Suprapubic skin (tissue), 3 donors: ENCODE measurements around the gene RAB3C.

Experiments used
- CTCF ChIP-seq, 2 donors: fragments of 200-600 bp in 1 of 2; fragments of 450-650 bp in 1 of 2; sonication (generic) in 1 of 2; IDR thresholded peaks; one replicate each; pipeline ENCODE4 v1.5.1; 2016 to 2019; ENCODE audit warnings: antibody characterized with exemption in 2 of 2, mild to moderate bottlenecking in 1 of 2, moderate library complexity in 1 of 2
- EP300 ChIP-seq: sonication (generic); formaldehyde crosslinking; IDR thresholded peaks from one replicate; pipeline ENCODE4 v1.6.1; 2017; ENCODE audit warnings: antibody characterized with exemption
- POLR2A ChIP-seq, 2 donors: fragments of 450-650 bp; IDR thresholded peaks; one replicate each; pipeline ENCODE4 v1.6.1; 2017; ENCODE audit warnings: antibody characterized with exemption in 2 of 2, mild to moderate bottlenecking in 2 of 2, moderate library complexity in 2 of 2

DNA sequence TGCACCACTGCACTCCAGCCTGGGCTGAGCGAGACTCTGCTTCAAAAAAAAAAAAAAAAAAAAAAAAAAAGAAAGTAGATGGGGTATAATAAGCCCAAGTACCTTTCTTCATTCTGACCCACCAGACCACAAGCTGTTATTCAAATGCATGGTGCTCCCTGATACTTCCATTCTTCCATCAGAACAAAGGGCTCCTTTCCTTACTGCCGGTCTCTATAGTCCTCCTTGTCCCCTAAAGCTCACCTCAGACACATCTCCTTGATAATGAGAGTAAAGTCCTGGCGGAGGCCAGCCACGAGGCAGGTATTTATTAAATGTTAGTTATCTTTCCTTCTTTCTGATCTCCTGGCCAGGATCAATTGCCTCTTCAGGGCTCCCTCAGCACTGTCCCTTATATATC is 162.5 kb downstream of the RAB3C start:
- TF ChIP-seq CTCF (IDR thresholded peaks at IDR 0.05) = no peak
- no peak for TF ChIP-seq POLR2A (IDR thresholded peaks at IDR 0.05)
- no peak for TF ChIP-seq EP300
